Fibroblast of mammary gland (primary cell): ENCODE measurements around the gene MYL5.
A peak's percentile ranks its signal among the peaks of the same experiment; 100 is the strongest.

ENCODE experiments used
- DNase-seq: peaks from one replicate; pipeline ENCODE4 v3.0.0-alpha.2; 2010; ENCODE audit warnings: low read depth
- H3K4me3 ChIP-seq: 2 replicates; pipeline ENCODE4 v1.5.1; 2011; ENCODE audit warnings: low read depth, mild to moderate bottlenecking, low read length, moderate library complexity; ENCODE audit not compliant: control insufficient read depth
- TF ChIP-seq, protein P1 (sequence below): conservative IDR thresholded peaks from 2 replicates; pipeline ENCODE4 v1.5.1; 2011; ENCODE audit warnings: low read depth, low read length, inconsistent platforms; ENCODE audit not compliant: control insufficient read depth, insufficient read depth

MYL5 gene

DNA sequence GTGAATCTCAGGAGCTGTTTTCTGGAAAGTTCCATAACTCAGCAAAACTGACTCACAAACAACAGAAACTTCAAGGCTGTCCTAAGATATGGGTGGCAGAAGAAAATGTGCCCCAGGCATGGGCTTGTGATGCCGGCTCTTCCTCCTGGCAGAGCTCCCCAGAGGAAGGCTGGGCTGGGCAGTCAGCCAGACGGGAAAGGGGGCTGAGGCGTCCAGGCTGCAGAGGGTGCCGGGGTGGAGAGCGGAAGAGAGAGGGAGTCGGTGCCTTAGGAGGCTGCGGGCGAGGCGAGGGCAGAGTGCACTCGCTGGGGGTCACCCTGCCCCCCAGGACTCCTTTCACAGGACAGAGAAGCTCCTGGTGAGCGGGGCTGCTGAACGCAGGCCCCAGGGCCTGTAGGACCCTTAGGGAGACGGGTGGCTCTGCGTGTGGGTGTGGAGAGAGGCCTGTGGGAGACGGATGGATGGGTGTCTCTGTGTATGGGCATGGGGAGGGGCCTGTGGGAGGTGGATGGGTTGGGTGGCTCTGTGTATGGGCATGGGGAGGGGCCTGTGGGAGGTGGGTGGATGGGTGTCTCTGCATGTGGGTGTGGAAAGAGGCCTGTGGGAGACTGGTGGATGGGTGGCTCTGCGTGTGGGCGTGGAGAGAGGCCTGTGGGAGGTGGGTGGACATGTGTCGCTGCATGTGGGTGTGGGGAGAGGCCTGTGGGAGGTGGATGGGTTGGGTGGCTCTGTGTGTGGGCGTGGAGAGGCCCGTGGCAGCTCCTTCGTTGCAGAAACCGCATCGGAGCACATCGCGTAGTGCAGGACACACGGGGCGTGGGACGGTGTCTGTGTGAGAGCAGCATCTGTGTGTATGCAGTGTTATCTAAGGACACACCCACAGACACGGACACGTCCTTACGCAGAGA is 47.2 kb downstream of the MYL5 start:
- DNase-seq, result peak; percentile 30
- no peak overlapping the region for H3K4me3 ChIP-seq
- TF ChIP-seq, protein P1, sequence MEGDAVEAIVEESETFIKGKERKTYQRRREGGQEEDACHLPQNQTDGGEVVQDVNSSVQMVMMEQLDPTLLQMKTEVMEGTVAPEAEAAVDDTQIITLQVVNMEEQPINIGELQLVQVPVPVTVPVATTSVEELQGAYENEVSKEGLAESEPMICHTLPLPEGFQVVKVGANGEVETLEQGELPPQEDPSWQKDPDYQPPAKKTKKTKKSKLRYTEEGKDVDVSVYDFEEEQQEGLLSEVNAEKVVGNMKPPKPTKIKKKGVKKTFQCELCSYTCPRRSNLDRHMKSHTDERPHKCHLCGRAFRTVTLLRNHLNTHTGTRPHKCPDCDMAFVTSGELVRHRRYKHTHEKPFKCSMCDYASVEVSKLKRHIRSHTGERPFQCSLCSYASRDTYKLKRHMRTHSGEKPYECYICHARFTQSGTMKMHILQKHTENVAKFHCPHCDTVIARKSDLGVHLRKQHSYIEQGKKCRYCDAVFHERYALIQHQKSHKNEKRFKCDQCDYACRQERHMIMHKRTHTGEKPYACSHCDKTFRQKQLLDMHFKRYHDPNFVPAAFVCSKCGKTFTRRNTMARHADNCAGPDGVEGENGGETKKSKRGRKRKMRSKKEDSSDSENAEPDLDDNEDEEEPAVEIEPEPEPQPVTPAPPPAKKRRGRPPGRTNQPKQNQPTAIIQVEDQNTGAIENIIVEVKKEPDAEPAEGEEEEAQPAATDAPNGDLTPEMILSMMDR, result no peak

DNA sequence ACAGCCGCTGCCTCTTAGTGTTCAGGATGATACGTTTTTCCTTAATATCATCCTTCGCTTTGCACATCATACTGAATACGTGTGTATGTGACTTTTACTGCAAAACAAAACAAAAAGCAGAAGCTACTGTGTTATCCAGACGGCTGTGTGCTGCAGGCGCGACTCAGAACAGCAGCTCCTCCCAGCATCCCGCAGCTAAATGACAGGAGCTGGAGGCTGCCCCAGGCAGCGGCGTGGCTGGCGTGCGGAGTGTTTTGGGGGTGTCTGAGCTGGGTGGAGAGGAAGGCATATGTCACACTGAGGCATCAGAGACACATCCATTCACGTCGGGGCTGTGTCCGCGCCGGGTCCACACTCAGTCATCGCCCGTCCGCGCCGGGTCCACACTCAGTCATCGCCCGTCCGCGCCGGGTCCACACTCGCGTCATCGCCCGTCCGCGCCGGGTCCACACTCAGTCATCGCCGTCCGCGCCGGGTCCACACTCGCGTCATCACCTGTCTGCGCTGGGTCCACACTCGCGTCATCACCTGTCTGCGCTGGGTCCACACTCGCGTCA is 47.9 kb downstream of the MYL5 start:
- no peak for DNase-seq
- H3K4me3 ChIP-seq, result no peak overlapping the region
- TF ChIP-seq, protein P1, result no peak

DNA sequence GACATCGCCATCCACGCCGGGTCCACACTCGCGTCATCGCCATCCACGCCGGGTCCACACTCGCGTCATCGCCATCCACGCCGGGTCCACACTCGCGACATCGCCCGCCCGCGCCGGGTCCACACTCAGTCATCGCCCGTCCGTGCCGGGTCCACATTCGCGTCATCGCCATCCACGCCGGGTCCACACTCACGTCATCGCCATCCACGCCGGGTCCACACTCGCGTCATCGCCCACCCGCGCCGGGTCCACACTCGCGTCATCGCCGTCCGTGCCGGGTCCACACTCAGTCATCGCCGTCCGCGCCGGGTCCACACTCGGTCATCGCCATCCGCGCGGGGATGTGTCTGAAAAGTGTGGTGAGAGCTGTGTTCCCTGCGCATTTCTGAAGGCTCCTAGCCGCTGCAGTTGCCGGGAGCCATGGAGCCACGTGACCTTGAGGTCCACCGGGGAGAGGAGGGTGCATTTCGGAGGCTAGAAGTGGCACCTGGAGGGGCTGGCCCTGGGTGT is 48.6 kb downstream of the MYL5 start:
- no peak for DNase-seq
- H3K4me3 ChIP-seq, result no peak overlapping the region
- TF ChIP-seq, protein P1, result no peak

DNA sequence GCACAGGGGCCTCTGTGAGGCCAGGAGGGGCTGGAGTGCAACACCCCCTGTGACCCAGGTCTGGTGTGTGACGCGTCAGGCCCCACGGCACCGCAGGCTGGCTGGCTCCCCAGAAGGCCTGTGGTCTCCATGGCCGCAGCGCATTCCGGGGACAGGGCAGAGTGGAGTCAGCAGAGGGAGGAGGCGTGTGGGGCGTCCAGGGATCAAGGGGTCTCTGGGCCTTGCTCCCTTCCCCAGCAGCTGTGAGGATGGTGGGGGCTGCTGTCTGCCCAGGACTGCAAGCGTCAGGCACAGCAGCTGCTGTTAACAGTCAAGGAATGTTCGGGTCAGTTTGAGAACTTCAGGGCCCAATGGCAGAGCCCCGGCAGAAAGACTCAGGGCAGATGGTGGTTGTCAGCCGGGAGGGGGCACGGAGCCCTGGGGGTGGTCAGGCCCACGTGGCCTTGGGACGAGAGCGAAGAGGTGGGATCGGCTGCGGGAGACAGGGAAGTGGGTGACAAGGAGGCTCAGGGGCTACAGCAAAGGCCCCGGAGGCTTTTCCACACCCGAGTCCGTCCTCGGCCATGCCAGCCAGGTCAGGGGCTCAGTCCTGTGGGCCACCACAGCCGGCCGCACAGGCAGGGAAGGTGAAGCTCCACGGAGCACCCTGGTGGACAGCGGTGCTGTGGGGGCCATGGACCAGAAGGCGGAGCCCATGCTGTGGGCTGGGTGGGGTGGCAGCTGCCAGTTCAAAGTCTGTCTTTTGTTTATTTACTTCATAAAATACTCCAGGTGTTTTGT is 49.6 kb downstream of the MYL5 start:
- TF ChIP-seq, protein P1, result no peak
- H3K4me3 ChIP-seq, result no peak overlapping the region
- no peak for DNase-seq

DNA sequence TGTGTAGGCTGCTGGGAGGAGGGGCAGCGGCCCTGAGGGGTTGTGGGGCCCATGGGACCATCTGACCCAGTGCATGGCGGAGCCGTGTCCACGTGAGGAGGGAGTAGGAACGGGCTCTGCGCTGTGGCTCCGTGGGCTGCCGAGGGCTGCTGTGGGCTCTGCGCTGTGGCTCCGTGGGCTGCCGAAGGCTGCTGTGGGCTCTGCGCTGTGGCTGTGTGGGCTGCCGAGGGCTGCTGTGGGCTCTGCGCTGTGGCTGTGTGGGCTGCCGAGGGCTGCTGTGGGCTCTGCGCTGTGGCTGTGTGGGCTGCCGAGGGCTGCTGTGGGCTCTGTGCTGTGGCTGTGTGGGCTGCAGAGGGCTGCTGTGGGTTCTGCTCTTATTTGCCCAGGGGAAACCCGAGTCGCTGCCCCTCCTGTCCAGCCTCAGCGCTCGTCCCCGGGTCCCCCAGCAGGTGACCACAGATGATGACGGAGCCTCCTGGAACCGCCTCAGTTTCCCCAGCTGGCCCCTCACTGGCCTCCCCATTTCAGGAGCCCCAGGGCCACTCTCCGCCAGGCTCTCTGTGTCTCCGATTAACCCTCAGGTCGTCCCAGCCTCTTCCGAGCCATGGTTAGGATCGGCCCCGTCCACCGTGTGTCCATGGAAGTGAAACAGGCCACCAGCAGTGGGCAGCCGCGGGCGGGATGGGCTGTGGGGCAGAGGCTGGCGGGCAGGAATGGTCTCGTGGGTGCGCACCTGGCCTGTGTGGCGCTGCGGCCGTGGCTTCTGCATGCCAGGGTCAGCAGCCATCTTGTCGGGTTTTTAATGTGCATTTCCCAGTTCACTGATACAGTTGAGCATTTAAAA is 51.3 kb downstream of the MYL5 start:
- no peak overlapping the region for H3K4me3 ChIP-seq
- TF ChIP-seq, protein P1, result no peak
- no peak for DNase-seq

DNA sequence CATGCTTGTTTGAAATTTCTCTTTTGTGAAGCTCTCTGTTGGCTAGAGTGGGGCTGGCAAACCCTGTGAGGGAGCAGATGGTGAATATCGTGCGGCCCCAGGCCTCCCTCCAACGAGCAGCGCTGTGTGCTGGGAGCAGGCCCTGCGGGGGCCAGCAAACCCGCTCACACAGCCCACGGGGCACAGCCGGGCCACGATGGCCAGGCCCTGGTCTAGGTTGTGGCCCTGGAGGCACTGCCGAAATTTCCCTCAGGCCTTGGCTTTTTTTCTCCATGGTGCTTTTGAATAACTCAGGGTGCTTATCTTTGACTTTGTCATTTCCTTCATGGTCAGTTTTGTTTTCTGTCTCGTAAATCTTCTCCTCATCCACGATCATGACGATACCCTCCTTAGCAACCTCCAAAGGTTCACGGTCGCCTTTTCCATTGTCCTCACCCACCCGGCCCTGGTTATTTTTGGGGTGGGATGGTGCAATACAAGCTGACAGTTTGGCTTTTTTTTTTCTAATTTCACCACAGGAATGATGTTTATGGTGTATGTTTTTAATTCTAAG is 52.0 kb downstream of the MYL5 start:
- DNase-seq, result peak; percentile 59
- TF ChIP-seq, protein P1, result no peak
- no peak overlapping the region for H3K4me3 ChIP-seq
